Measurements from ENCODE around the gene METTL3. TPM values are rescaled to one million over a fixed set of nuclear protein-coding genes. Genes with fewer than 3 reads are reported as not detected.

METTL3 gene
- total and polyA plus RNA-seq, 2 of the 8 experiments (the other 6 are each of a cell fraction or from before 2014, with no cell fraction given) = 103 to 144 TPM

DNA sequence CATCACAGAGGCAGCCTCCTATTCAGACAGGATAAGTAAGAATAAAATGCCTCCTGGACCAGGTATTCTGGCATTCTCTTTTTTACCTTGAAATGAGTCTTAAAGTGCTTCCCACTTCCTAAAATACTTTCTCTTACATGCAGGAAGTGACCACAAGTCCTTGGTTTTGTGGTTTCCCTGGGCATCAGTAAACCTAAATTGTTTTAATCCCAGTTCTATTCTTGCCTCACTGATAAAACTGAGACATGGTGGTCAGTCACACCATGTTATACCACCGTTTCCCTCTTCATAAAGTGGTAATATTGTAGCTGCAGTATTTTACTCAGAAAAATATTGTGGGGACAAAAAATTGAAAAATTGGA lies 16.2 kb upstream of the METTL3 start:
- H4K5ac ChIP-seq (ENCODE audit: insufficient read length, low read depth, low read length) = peak overlapping the region; percentile 26
- FAIRE-seq (no peak), DNase-seq (ENCODE audit: low read depth in 1 of 2, low spot score in 2 of 2) (no peak)
- H4K20me1 ChIP-seq (replicated peaks in 1 of 2; ENCODE audit: control insufficient read depth in 1 of 2, insufficient read depth in 2 of 2, low read length in 2 of 2) = peaks cover 0 to 26% of the 10 kb centered on the region in 2 experiments
- no peak overlapping the region for H2AFZ ChIP-seq (ENCODE audit: low read length)
- H4K91ac ChIP-seq (replicated peaks; ENCODE audit: insufficient read length, low read length) = peak overlapping the region; percentile 56
- H3K23me2 ChIP-seq (ENCODE audit: low read depth, low read length) = peaks cover 14% of the 10 kb centered on the region
- H3K14ac ChIP-seq (ENCODE audit: insufficient read length) = no peak overlapping the region
- peaks cover 23% of the 10 kb centered on the region for H3K79me1 ChIP-seq (ENCODE audit: low read depth, low read length)
- H3K27ac ChIP-seq (ENCODE audit: low read depth, low read length) = peak overlapping the region; percentile 90
- peaks cover 14 to 58% (median 39%) of the 10 kb centered on the region in 4 experiments for H3K4me1 ChIP-seq (replicated peaks in 1 of 4; ENCODE audit: control insufficient read depth in 3 of 4, insufficient read depth in 4 of 4, low read length in 3 of 4)
- ChIA-PET POLR2A (ENCODE audit: partially characterized antibody) (interaction anchor here (0.6 to 32.5 kb wide), 18 partner anchors 7 to 242 kb away, joined by 3 to 769 read pairs (median 7); partner anchors contain the start of genes METTL3 and SALL2), CTCF (ENCODE audit: partially characterized antibody) (interaction anchor here (0.7 to 7.6 kb wide), 8 partner anchors 15 to 50 kb away, joined by 3 to 59 read pairs (median 5); partner anchors contain the start of gene TOX4)
- H2BK15ac ChIP-seq (ENCODE audit: low read length) = no peak overlapping the region
- H3K9ac ChIP-seq (replicated peaks in 1 of 4; ENCODE audit: extremely low read depth in 1 of 4, low read depth in 3 of 4, low read length in 3 of 4) = peak overlapping the region in 1 of 4 experiments; percentile 16; a peak in 2 of 7 replicates
- H2AK5ac ChIP-seq (ENCODE audit: low read depth, low read length) = peak overlapping the region; percentile 69; the same call in 1 of the 2 replicates
- H2BK20ac ChIP-seq (ENCODE audit: low read length) = 0 out of 2 replicates have a peak overlapping the region, but pooled peaks have one; percentile 77
- peaks cover 22 to 60% (median 28%) of the 10 kb centered on the region in 4 experiments for H3K36me3 ChIP-seq (ENCODE audit: control insufficient read depth in 2 of 4, insufficient read depth in 4 of 4, low read length in 3 of 4)
- peak overlapping the region; percentile 99; the same call in 1 of the 2 replicates for H2BK12ac ChIP-seq (ENCODE audit: low read depth, low read length)
- H2BK5ac ChIP-seq (ENCODE audit: low read depth, low read length) = peak overlapping the region; percentile 97
- peak overlapping the region; percentile 35 for H2BK120ac ChIP-seq (replicated peaks; ENCODE audit: low read depth, low read length)
- H3K18ac ChIP-seq (ENCODE audit: extremely low read depth, low read length) = peak overlapping the region; percentile 98
- peak overlapping the region; percentile 46 for H3K4ac ChIP-seq (replicated peaks; ENCODE audit: insufficient read length, low read depth, low read length)
- H3K79me2 ChIP-seq (ENCODE audit: control insufficient read depth in 1 of 2, insufficient read depth in 2 of 2, low read length in 2 of 2) = peaks cover 20 to 74% of the 10 kb centered on the region in 2 experiments
- peak overlapping the region; percentile 2 to 82 (median 56); a peak in 6 of 8 replicates for H3K4me3 ChIP-seq (ENCODE audit: extremely low read depth in 1 of 4, insufficient read depth in 2 of 4, low read depth in 3 of 4, low read length in 4 of 4)
- WGBS, 2 experiments (ENCODE audit: extremely low coverage in 1 of 2, insufficient coverage in 1 of 2, insufficient read length in 1 of 2, insufficient replicate concordance in 2 of 2, low coverage in 1 of 2, low lambda C conversion rate in 2 of 2, missing lambda C conversion rate in 1 of 2) = 0% methylated on average over 1 of the region's 1 CpG; no CpG with 5 or more reads in 1 of the 2 experiments
- no peaks in the 10 kb centered on the region for H3K9me3 ChIP-seq (ENCODE audit: insufficient read depth in 2 of 2, low read depth in 1 of 2, low read length in 1 of 2)
- no peak overlapping the region for H3K23ac ChIP-seq (ENCODE audit: insufficient read length)
- peak overlapping the region; percentile 84 for H3K56ac ChIP-seq (replicated peaks; ENCODE audit: insufficient read length, low read depth, low read length)
- H4K8ac ChIP-seq (ENCODE audit: extremely low read depth, insufficient read depth, low read length) = no peak overlapping the region
- peak overlapping the region; percentile 81 to 87 for H3K4me2 ChIP-seq (ENCODE audit: insufficient read depth in 1 of 2, low read depth in 2 of 2, low read length in 2 of 2)
- no peaks in the 10 kb centered on the region for H3K27me3 ChIP-seq (replicated peaks in 1 of 4; ENCODE audit: control insufficient read depth in 3 of 4, extremely low read depth in 1 of 4, insufficient read depth in 3 of 4, low read length in 3 of 4)
- no peak for TF ChIP-seq CREB1 (IDR thresholded peaks at IDR 0.05)
